Transverse colon (tissue), 4 donors: Measurements from ENCODE around the gene UBE4A. TPM values are rescaled to one million over a fixed set of nuclear protein-coding genes. Genes with fewer than 3 reads are reported as not detected.
A peak's percentile ranks its signal among the peaks of the same experiment; 100 is the strongest.

Experiments used
- DNase-seq: peaks from one replicate; pipeline ENCODE4 v3.0.0-alpha.2; 2019
- H3K27ac ChIP-seq, 4 donors: fragments of 200-600 bp; sonication (generic); 2 replicates each; pipeline ENCODE4 v1.5.1; 2016 to 2018; ENCODE audit warnings: inconsistent platforms in 4 of 4
- H3K27me3 ChIP-seq: fragments of 200-600 bp; sonication (generic); 2 replicates; pipeline ENCODE4 v1.5.1; 2017; ENCODE audit warnings: inconsistent platforms
- H3K36me3 ChIP-seq, 4 donors: fragments of 200-600 bp; sonication (generic); 2 replicates each; pipeline ENCODE4 v1.5.1; 2017 to 2019; ENCODE audit warnings: inconsistent platforms in 4 of 4
- H3K4me1 ChIP-seq, 4 donors: fragments of 200-600 bp; sonication (generic); 2 replicates each; pipeline ENCODE4 v1.5.1; 2017 to 2020; ENCODE audit warnings: inconsistent platforms in 4 of 4
- H3K4me3 ChIP-seq, 4 donors: fragments of 200-600 bp; sonication (generic); 1 replicate in 1 of 4; 2 replicates in 3 of 4; pipeline versions ENCODE4 v1.5.1 to v1.6.1; 2017 to 2019; ENCODE audit warnings: inconsistent platforms in 4 of 4
- H3K9me3 ChIP-seq, 2 donors: fragments of 200-600 bp; sonication (generic); 2 replicates each; pipeline ENCODE4 v1.5.1; 2017 to 2019; ENCODE audit warnings: inconsistent platforms in 2 of 2
- EP300 ChIP-seq: sonication (generic); formaldehyde crosslinking; IDR thresholded peaks from one replicate; pipeline ENCODE4 v1.6.1; 2017; ENCODE audit warnings: antibody characterized with exemption, low read depth
- POLR2A ChIP-seq: fragments of 450-650 bp; IDR thresholded peaks from one replicate; pipeline ENCODE4 v1.6.1; 2016; ENCODE audit warnings: antibody characterized with exemption, mild to moderate bottlenecking, moderate library complexity
- POLR2AphosphoS5 ChIP-seq, 3 donors: sonication (generic); formaldehyde crosslinking; IDR thresholded peaks; one replicate each; pipeline ENCODE4 v1.6.1; 2016; ENCODE audit warnings: antibody characterized with exemption in 3 of 3
- WGBS, 2 donors: methylation state at CpG; one replicate each; pipeline ENCODE4 v1.1.5; 2018; ENCODE audit warnings: low coverage in 1 of 2; 5-methylcytosine and 5-hydroxymethylcytosine counted together
- in situ Hi-C, 4 donors: fragments of 200-750 bp; cut with MboI; loops; one replicate each; pipeline versions ENCODE4 v1.15.0 to v1.15.1; 2017; ENCODE audit warnings: low sequenced_read_pairs in 3 of 4, low pct_ligation_motif_present in 1 of 4, low pct_unique_long_range_greater_than_20kb in 1 of 4
- intact Hi-C: fragments of 100-400 bp; cut with DNase I; formaldehyde crosslinking; loops from one replicate; pipeline ENCODE4 v1.15.1; 2023; ENCODE audit warnings: low total_unique reads
- total RNA-seq, 4 donors: library from RNA; depleted of rRNA; stranded (reverse); fragments of >200 nt; gene quantifications; one replicate each; pipeline ENCODE4 v1.1.0, GENCODE V29; 2016
- TF ChIP-seq, protein P1 (sequence below), 5 experiments: fragments of 200-600 bp in 3 of 5; fragments of 450-650 bp in 2 of 5; sonication (generic) in 3 of 5; IDR thresholded peaks; 1 replicate in 2 of 5; 2 replicates in 3 of 5; pipeline ENCODE4 v1.5.1; 2016 to 2017; ENCODE audit warnings: antibody characterized with exemption in 5 of 5, inconsistent platforms in 3 of 5, mild to moderate bottlenecking in 2 of 5, moderate library complexity in 1 of 5

Gene UBE4A
- total RNA-seq, 4 donors from 2014 or later, result 42.3 to 54.3 (median 49.2) TPM

DNA sequence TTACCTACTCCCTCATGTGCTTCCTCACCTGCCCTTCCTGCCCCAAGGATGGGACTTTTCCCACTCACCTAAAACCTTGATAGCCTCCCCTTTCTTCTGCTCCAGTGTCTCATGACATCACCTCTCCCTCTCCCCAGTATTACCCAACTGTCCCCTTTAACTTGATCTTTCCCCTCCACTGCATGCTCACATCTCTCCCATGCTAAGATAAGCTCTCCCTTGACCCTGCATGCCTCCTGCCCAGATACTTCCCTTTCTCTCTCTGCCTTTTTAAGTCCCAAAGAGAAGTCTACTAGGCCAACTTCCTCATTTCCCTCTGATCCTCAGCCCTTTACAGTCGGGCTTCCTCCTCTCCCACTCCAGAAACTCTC, 40.1 kb upstream of the UBE4A start:
- TF ChIP-seq, protein P1, sequence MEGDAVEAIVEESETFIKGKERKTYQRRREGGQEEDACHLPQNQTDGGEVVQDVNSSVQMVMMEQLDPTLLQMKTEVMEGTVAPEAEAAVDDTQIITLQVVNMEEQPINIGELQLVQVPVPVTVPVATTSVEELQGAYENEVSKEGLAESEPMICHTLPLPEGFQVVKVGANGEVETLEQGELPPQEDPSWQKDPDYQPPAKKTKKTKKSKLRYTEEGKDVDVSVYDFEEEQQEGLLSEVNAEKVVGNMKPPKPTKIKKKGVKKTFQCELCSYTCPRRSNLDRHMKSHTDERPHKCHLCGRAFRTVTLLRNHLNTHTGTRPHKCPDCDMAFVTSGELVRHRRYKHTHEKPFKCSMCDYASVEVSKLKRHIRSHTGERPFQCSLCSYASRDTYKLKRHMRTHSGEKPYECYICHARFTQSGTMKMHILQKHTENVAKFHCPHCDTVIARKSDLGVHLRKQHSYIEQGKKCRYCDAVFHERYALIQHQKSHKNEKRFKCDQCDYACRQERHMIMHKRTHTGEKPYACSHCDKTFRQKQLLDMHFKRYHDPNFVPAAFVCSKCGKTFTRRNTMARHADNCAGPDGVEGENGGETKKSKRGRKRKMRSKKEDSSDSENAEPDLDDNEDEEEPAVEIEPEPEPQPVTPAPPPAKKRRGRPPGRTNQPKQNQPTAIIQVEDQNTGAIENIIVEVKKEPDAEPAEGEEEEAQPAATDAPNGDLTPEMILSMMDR (IDR thresholded peaks at IDR 0.05), result no peak
- TF ChIP-seq POLR2AphosphoS5 (IDR thresholded peaks at IDR 0.05), result no peak
- TF ChIP-seq EP300, result no peak
- no peak for TF ChIP-seq POLR2A
- no peak overlapping the region for H3K27ac ChIP-seq
- DNase-seq, result no peak
- 52% methylated on average over 1 of the region's 1 CpG; no CpG with 5 or more reads in 1 of the 2 donors for WGBS, 2 donors
- peaks cover 1% of the 10 kb centered on the region for H3K27me3 ChIP-seq
- H3K4me1 ChIP-seq, result peaks cover 18 to 71% (median 42%) of the 10 kb centered on the region in 4 donors
- intact Hi-C loops, result no loop called here
- H3K36me3 ChIP-seq, result no peaks in the 10 kb centered on the region
- H3K9me3 ChIP-seq, result no peaks in the 10 kb centered on the region
- no peak overlapping the region for H3K4me3 ChIP-seq
- in situ Hi-C loops, result no loop called here

- TF ChIP-seq EP300, result no peak
- TF ChIP-seq, protein P1 (IDR thresholded peaks at IDR 0.05), result no peak
- no peak for TF ChIP-seq POLR2AphosphoS5 (IDR thresholded peaks at IDR 0.05)
- TF ChIP-seq POLR2A, result no peak
- Histone ChIP-seq H3K36me3 (no peaks in the 10 kb centered on the region), H3K9me3 (no peaks in the 10 kb centered on the region), H3K27ac (no peak overlapping the region), H3K27me3 (no peaks in the 10 kb centered on the region), H3K4me1 (peaks cover 16 to 60% (median 32%) of the 10 kb centered on the region in 4 donors), H3K4me3 (no peak overlapping the region)
- in situ Hi-C loops, result no loop called here
- DNase-seq, result no peak
- intact Hi-C loops, result no loop called here
- 83 to 100% methylated on average over 1 to 3 of the region's 3 CpGs for WGBS, 2 donors
These were observed 38.9 kb upstream of the UBE4A start for GRCh38 chr11:118320515-118320914.

GRCh38 chr11:118321386-118322082, 37.9 kb upstream of the UBE4A start:
- peak overlapping the region; percentile 42 to 67 (median 58) for H3K27ac ChIP-seq
- H3K27me3 ChIP-seq, result no peaks in the 10 kb centered on the region
- 48% methylated on average over 5 of the region's 5 CpGs; no CpG with 5 or more reads in 1 of the 2 donors for WGBS, 2 donors
- in situ Hi-C loops, result no loop called here
- H3K9me3 ChIP-seq, result no peaks in the 10 kb centered on the region
- H3K4me1 ChIP-seq, result peaks cover 6 to 49% (median 22%) of the 10 kb centered on the region in 4 donors
- TF ChIP-seq EP300 (no peak), POLR2AphosphoS5 (IDR thresholded peaks at IDR 0.05) (peak in 1 of 3 donors; percentile 45)
- peak; percentile 58 for DNase-seq
- H3K36me3 ChIP-seq, result no peaks in the 10 kb centered on the region
- intact Hi-C loops, result no loop called here
- no peak overlapping the region for H3K4me3 ChIP-seq

- TF ChIP-seq, protein P1 (IDR thresholded peaks at IDR 0.05), result no peak
- TF ChIP-seq POLR2AphosphoS5 (IDR thresholded peaks at IDR 0.05) (no peak), POLR2A (no peak), EP300 (no peak)
- 95% methylated on average over 18 of the region's 19 CpGs; no CpG with 5 or more reads in 1 of the 2 donors for WGBS, 2 donors
- DNase-seq, result no peak
- intact Hi-C loops (no loop called here), in situ Hi-C loops (no loop called here)
- H3K4me3 ChIP-seq, result no peak overlapping the region
- no peaks in the 10 kb centered on the region for H3K27me3 ChIP-seq
- H3K4me1 ChIP-seq, result peaks cover 0 to 38% (median 13%) of the 10 kb centered on the region in 4 donors
- no peak overlapping the region for H3K27ac ChIP-seq
- H3K9me3 ChIP-seq, result no peaks in the 10 kb centered on the region
- H3K36me3 ChIP-seq, result no peaks in the 10 kb centered on the region
These were observed 36.7 kb upstream of the UBE4A start for GRCh38 chr11:118322721-118323120.
